NCI-H1436 (cell line): ENCODE data around the gene INPP5A.
"Not testable (repeated sequence)": the region's sequence is repeated elsewhere in the genome, so short reads cannot be mapped to it uniquely, and the experiment has no call there.

Experiments
- DNase-seq: peaks from one replicate; lab custom pipeline; 2025; lab: John Stamatoyannopoulos, UW

Gene INPP5A

DNA sequence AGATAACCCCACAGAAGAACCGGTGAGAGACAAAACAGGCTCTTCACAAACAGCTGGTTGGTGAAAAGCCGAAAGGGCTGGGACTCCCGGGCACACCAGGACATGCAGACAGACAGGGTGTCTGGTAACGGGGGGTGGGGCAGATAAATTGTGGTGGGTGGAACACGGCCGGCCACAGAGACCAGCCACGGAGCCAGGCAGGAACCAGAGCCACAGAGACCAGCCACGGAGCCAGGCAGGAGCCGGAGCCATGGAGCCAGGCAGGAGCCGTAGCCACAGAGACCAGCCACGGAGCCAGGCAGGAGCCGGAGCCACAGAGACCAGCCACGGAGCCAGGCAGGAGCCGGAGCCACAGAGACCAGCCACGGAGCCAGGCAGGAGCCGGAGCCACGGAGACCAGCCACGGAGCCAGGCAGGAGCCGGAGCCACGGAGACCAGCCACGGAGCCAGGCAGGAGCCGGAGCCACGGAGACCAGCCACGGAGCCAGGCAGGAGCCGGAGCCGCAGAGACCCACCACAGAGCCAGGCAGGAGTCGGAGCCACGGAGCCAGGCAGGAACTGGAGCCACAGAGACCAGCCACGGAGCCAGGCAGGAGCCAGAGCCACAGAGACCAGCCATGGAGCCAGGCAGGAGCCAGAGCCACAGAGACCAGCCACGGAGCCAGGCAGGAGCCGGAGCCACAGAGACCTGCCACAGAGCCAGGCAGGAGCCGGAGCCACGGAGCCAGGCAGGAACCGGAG lies 288.4 kb downstream of the INPP5A start:
- DNase-seq: not testable (repeated sequence)

DNA sequence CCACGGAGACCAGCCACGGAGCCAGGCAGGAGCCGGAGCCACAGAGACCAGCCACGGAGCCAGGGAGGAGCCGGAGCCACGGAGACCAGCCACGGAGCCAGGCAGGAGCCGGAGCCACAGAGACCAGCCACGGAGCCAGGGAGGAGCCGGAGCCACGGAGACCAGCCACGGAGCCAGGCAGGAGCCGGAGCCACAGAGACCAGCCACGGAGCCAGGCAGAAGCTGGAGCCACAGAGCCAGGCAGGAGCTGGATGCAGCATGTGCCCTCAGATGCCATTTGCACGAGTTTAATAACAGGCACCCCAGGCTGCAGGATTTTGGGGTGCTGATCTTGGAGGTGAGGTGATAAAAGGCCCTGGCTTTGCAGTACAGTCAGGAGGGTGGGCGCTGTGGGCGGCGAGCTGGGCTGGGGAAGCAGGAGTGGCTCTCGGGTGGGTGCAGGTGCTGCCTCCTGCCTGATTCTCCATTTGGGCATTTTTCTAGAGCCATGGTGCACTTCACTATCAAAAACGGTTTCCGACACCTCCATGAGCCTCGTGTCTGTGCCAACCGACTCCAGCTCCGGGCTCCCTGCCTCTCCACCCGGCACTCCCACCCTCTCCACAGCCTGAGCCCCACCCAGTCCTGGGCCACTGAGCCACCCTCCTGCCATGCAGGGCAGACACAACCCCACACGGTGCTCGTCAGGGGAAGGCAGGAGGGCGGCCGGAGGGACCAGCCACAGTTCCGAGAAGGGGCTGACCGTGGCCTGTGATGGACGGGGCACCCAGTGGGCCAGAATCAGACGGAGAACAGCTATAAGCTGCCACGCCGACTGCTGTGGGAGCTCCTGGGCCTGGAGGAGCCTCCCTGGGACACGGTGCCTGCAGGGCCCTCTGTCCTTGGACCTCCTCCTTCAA lies 289.2 kb downstream of the INPP5A start:
- DNase-seq: no peak

GRCh38 chr10:132827423-132827789 lies 289.8 kb downstream of the INPP5A start:
- DNase-seq: no peak

GRCh38 chr10:132827861-132828539 lies 290.4 kb downstream of the INPP5A start:
- DNase-seq: no peak

- DNase-seq: no peak
Observed at GRCh38 chr10:132828681-132829080, 291.1 kb downstream of the INPP5A start.

DNA sequence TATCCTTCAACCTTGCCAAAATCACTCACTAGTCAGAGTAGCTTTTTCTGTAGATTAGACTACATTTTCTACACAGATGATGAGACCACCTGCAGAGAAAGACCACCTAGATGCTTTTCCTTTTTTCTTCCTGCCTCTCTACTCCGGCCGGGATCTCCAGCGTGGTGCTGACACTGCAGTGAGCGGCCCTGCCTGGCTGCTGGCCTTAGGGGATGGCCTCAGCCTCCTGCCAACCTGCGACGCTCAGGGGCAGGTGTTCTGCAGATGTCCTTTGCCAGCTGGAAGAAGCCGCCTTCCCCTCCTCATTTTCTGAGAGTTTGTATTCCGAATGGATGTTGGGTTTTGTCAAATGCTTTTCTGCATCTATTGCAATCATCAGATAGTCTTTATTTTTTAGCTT lies 291.8 kb downstream of the INPP5A start:
- no peak for DNase-seq

DNA sequence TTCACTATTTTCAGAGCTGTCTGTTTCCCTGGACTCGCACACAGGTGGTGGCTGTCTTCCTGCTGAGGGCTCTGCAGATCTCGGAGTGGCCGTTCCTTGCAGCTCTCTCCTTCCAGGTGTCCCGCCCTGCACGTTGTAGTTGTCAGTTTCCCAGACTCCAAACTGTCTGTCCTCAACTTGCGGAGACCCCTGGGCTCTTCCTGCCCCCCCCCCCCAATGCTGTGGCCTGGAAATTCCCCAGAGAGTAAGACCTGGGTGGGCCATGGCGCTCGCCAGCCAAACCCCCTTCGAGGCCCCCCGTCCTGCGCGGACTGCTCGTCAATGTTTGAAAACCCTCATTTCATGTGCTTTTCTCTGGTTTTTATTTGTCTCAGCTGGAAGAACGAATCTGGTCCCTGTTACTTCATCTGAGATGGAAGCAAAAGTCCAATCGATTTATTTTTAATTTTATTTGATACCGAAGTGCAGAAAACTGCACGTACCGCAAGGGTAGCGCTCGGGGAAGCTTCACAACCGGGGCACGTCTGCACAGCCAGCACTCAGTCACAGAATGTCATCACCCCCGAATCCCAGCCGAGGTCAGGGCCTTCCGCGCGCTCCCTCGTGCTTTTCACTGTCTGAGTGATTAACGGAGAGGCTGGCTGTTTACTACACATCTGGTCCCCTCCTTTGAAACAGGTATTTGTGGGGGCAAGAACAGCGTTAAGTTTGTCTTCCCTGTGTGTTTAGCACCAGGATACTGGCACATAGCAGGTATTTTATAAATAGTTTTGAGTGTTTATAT lies 294.8 kb downstream of the INPP5A start:
- DNase-seq: no peak
